Sigmoid colon (tissue), 3 donors: ENCODE measurements around the gene C1QTNF6.

Experiments used
- POLR2A ChIP-seq, 2 donors: fragments of 450-650 bp; IDR thresholded peaks; one replicate each; pipeline ENCODE4 v1.6.1; 2016; ENCODE audit warnings: antibody characterized with exemption in 2 of 2, mild to moderate bottlenecking in 2 of 2, moderate library complexity in 2 of 2
- TF ChIP-seq, protein P1 (sequence below), 4 experiments: fragments of 450-650 bp in 3 of 4; fragments of 200-600 bp in 1 of 4; IDR thresholded peaks; one replicate each; pipeline ENCODE4 v1.5.1; 2016 to 2019; ENCODE audit warnings: antibody characterized with exemption in 4 of 4, mild to moderate bottlenecking in 3 of 4, moderate library complexity in 2 of 4

DNA sequence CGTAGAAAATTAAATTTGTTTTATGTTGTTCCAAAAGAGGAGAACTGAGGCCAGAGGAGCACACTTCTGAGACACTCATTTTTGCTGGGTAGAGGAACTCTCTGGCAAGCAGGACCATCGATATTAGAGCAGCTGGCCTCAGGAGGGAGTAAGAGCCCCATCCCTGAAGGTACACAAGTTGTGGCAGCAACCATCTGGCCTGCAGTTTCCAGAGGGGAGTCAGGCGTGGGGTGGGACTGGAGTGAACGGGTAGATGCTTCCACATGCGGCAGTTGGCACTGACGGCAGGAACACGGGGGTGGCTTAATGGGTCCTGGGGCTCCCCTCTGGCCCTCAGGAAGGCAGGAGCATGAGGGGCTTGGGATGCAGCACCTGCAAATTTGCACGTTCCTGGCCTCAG is 37.4 kb upstream of the C1QTNF6 start:
- TF ChIP-seq POLR2A (IDR thresholded peaks at IDR 0.05), result no peak
- TF ChIP-seq, protein P1, sequence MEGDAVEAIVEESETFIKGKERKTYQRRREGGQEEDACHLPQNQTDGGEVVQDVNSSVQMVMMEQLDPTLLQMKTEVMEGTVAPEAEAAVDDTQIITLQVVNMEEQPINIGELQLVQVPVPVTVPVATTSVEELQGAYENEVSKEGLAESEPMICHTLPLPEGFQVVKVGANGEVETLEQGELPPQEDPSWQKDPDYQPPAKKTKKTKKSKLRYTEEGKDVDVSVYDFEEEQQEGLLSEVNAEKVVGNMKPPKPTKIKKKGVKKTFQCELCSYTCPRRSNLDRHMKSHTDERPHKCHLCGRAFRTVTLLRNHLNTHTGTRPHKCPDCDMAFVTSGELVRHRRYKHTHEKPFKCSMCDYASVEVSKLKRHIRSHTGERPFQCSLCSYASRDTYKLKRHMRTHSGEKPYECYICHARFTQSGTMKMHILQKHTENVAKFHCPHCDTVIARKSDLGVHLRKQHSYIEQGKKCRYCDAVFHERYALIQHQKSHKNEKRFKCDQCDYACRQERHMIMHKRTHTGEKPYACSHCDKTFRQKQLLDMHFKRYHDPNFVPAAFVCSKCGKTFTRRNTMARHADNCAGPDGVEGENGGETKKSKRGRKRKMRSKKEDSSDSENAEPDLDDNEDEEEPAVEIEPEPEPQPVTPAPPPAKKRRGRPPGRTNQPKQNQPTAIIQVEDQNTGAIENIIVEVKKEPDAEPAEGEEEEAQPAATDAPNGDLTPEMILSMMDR (IDR thresholded peaks at IDR 0.05), result no peak
